Measurements from ENCODE around the gene TINAGL1.

DNA sequence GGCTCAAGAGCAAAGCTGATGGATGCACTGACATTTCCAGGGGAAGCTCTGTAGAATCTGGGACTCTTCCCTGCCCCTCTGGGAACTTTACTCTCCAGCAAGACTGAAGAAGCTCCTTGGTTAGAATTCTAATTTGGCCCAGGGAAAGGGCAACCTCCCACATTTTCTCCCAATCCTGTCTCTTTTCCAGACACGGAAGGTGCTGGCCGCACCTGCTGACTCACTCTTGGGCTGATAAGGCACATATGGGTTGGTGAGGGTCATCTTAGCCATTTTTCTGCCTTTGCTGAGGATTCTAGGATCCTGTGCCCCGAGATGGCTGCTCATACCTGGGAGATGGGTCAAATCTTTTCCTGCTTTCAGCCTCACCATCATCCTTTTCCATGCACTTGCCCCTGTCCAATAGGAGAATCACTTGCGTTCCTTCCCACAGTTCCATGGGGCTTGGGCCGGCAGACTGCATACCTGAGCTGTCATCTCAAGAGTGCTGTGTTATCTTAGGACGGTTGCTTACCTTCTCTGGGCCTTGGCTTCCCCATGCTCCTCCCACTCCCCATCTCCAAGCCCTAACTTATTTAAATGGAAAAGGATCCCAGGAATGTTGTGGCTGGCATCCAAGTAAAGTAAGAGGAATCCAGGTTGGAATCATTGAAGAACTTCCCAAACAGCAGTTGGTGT lies 1.3 kb downstream of the TINAGL1 start:
- TF ChIP-seq, protein P1, sequence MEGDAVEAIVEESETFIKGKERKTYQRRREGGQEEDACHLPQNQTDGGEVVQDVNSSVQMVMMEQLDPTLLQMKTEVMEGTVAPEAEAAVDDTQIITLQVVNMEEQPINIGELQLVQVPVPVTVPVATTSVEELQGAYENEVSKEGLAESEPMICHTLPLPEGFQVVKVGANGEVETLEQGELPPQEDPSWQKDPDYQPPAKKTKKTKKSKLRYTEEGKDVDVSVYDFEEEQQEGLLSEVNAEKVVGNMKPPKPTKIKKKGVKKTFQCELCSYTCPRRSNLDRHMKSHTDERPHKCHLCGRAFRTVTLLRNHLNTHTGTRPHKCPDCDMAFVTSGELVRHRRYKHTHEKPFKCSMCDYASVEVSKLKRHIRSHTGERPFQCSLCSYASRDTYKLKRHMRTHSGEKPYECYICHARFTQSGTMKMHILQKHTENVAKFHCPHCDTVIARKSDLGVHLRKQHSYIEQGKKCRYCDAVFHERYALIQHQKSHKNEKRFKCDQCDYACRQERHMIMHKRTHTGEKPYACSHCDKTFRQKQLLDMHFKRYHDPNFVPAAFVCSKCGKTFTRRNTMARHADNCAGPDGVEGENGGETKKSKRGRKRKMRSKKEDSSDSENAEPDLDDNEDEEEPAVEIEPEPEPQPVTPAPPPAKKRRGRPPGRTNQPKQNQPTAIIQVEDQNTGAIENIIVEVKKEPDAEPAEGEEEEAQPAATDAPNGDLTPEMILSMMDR (IDR thresholded peaks at IDR 0.05; ENCODE audit: poor library complexity), result no peak
- TF ChIP-seq EZH2phosphoT487 (IDR thresholded peaks at IDR 0.05; ENCODE audit: low read depth, severe bottlenecking, unreplicated experiment), result no peak
